ENCODE measurements around the gene FITM1. TPM values are rescaled to one million over a fixed set of nuclear protein-coding genes. Genes with fewer than 3 reads are reported as not detected.

Gene FITM1
- total and polyA plus RNA-seq, 2 experiments from 2014 or later: 0.53 TPM; not detected in 1

DNA sequence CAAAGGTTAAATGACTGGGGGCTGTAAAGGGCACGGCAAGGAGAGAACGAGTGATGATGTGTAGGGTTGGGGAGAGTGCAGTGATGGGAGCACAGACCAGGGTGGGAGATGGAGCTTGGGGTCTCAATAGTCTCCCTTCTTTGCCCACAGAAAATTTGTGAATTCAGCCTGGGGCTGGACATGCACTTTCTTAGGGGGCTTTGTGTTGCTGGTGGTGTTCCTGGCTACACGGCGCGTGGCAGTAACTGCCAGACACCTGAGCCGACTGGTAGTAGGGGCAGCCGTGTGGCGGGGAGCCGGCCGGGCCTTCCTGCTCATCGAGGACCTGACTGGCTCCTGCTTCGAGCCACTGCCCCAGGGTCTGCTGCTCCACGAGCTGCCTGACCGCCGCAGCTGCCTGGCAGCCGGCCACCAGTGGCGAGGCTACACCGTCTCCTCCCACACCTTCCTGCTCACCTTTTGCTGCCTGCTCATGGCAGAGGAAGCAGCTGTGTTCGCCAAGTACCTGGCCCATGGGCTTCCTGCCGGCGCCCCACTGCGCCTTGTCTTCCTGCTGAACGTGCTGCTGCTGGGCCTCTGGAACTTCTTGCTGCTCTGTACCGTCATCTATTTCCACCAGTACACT is 1.7 kb downstream of the FITM1 start:
- ATAC-seq (no peak), DNase-seq (ENCODE audit: low spot score) (no peak)
- Histone ChIP-seq H3K27ac (ENCODE audit: low read depth) (no peak overlapping the region), H3K27me3 (ENCODE audit: insufficient read depth) (no peaks in the 10 kb centered on the region), H3K36me3 (ENCODE audit: insufficient read depth) (no peaks in the 10 kb centered on the region), H3K9me2 (ENCODE audit: insufficient read depth) (no peaks in the 10 kb centered on the region), H2AFZ (no peak overlapping the region), H3K79me2 (replicated peaks; ENCODE audit: insufficient read depth) (no peaks in the 10 kb centered on the region), H3K4me3 (no peak overlapping the region), H3F3A (replicated peaks; ENCODE audit: low read depth) (peaks cover 15% of the 10 kb centered on the region), H3K4me2 (no peak overlapping the region), H3K4me1 (ENCODE audit: insufficient read depth) (peaks cover 16% of the 10 kb centered on the region), H4K20me1 (replicated peaks; ENCODE audit: insufficient read depth) (no peaks in the 10 kb centered on the region)
- no peak overlapping the region for H3K27ac Mint-ChIP-seq
- TF ChIP-seq JUNB (IDR thresholded peaks at IDR 0.05; ENCODE audit: unreplicated experiment) (no peak), ZNF331 (CRISPR knock-in tag; IDR thresholded peaks at IDR 0.05; ENCODE audit: low read depth) (no peak), EZH2phosphoT487 (IDR thresholded peaks at IDR 0.05; ENCODE audit: unreplicated experiment) (no peak), POLR2AphosphoS5 (IDR thresholded peaks at IDR 0.05; ENCODE audit: low read depth) (no peak), CTCF (conservative IDR thresholded peaks at IDR 0.05; ENCODE audit: low read depth in 2 of 2) (no peak), NANOG (IDR thresholded peaks at IDR 0.05; ENCODE audit: borderline replicate concordance) (no peak), EZH2 (IDR thresholded peaks at IDR 0.05; ENCODE audit: low read depth, unreplicated experiment) (no peak), STAT1 (IDR thresholded peaks at IDR 0.05; ENCODE audit: unreplicated experiment) (no peak), CREB1 (CRISPR knock-in tag; IDR thresholded peaks at IDR 0.05; ENCODE audit: low read depth) (no peak), ZNF114 (CRISPR knock-in tag; IDR thresholded peaks at IDR 0.05) (no peak)
- TF ChIP-seq, protein P1, sequence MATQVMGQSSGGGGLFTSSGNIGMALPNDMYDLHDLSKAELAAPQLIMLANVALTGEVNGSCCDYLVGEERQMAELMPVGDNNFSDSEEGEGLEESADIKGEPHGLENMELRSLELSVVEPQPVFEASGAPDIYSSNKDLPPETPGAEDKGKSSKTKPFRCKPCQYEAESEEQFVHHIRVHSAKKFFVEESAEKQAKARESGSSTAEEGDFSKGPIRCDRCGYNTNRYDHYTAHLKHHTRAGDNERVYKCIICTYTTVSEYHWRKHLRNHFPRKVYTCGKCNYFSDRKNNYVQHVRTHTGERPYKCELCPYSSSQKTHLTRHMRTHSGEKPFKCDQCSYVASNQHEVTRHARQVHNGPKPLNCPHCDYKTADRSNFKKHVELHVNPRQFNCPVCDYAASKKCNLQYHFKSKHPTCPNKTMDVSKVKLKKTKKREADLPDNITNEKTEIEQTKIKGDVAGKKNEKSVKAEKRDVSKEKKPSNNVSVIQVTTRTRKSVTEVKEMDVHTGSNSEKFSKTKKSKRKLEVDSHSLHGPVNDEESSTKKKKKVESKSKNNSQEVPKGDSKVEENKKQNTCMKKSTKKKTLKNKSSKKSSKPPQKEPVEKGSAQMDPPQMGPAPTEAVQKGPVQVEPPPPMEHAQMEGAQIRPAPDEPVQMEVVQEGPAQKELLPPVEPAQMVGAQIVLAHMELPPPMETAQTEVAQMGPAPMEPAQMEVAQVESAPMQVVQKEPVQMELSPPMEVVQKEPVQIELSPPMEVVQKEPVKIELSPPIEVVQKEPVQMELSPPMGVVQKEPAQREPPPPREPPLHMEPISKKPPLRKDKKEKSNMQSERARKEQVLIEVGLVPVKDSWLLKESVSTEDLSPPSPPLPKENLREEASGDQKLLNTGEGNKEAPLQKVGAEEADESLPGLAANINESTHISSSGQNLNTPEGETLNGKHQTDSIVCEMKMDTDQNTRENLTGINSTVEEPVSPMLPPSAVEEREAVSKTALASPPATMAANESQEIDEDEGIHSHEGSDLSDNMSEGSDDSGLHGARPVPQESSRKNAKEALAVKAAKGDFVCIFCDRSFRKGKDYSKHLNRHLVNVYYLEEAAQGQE (IDR thresholded peaks at IDR 0.05; ENCODE audit: unreplicated experiment): no peak
- TF ChIP-seq, protein P2, sequence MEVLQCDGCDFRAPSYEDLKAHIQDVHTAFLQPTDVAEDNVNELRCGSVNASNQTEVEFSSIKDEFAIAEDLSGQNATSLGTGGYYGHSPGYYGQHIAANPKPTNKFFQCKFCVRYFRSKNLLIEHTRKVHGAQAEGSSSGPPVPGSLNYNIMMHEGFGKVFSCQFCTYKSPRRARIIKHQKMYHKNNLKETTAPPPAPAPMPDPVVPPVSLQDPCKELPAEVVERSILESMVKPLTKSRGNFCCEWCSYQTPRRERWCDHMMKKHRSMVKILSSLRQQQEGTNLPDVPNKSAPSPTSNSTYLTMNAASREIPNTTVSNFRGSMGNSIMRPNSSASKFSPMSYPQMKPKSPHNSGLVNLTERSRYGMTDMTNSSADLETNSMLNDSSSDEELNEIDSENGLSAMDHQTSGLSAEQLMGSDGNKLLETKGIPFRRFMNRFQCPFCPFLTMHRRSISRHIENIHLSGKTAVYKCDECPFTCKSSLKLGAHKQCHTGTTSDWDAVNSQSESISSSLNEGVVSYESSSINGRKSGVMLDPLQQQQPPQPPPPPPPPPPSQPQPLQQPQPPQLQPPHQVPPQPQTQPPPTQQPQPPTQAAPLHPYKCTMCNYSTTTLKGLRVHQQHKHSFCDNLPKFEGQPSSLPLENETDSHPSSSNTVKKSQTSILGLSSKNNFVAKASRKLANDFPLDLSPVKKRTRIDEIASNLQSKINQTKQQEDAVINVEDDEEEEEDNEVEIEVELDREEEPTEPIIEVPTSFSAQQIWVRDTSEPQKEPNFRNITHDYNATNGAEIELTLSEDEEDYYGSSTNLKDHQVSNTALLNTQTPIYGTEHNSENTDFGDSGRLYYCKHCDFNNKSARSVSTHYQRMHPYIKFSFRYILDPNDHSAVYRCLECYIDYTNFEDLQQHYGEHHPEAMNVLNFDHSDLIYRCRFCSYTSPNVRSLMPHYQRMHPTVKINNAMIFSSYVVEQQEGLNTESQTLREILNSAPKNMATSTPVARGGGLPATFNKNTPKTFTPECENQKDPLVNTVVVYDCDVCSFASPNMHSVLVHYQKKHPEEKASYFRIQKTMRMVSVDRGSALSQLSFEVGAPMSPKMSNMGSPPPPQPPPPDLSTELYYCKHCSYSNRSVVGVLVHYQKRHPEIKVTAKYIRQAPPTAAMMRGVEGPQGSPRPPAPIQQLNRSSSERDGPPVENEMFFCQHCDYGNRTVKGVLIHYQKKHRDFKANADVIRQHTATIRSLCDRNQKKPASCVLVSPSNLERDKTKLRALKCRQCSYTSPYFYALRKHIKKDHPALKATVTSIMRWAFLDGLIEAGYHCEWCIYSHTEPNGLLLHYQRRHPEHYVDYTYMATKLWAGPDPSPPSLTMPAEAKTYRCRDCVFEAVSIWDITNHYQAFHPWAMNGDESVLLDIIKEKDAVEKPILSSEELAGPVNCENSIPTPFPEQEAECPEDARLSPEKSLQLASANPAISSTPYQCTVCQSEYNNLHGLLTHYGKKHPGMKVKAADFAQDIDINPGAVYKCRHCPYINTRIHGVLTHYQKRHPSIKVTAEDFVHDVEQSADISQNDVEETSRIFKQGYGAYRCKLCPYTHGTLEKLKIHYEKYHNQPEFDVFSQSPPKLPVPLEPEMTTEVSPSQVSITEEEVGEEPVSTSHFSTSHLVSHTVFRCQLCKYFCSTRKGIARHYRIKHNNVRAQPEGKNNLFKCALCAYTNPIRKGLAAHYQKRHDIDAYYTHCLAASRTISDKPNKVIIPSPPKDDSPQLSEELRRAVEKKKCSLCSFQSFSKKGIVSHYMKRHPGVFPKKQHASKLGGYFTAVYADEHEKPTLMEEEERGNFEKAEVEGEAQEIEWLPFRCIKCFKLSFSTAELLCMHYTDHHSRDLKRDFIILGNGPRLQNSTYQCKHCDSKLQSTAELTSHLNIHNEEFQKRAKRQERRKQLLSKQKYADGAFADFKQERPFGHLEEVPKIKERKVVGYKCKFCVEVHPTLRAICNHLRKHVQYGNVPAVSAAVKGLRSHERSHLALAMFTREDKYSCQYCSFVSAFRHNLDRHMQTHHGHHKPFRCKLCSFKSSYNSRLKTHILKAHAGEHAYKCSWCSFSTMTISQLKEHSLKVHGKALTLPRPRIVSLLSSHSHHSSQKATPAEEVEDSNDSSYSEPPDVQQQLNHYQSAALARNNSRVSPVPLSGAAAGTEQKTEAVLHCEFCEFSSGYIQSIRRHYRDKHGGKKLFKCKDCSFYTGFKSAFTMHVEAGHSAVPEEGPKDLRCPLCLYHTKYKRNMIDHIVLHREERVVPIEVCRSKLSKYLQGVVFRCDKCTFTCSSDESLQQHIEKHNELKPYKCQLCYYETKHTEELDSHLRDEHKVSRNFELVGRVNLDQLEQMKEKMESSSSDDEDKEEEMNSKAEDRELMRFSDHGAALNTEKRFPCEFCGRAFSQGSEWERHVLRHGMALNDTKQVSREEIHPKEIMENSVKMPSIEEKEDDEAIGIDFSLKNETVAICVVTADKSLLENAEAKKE (CRISPR knock-in tag; IDR thresholded peaks at IDR 0.05): no peak
- TF ChIP-seq, protein P3, sequence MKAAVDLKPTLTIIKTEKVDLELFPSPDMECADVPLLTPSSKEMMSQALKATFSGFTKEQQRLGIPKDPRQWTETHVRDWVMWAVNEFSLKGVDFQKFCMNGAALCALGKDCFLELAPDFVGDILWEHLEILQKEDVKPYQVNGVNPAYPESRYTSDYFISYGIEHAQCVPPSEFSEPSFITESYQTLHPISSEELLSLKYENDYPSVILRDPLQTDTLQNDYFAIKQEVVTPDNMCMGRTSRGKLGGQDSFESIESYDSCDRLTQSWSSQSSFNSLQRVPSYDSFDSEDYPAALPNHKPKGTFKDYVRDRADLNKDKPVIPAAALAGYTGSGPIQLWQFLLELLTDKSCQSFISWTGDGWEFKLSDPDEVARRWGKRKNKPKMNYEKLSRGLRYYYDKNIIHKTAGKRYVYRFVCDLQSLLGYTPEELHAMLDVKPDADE (IDR thresholded peaks at IDR 0.05): no peak
- H3K36me3 Mint-ChIP-seq (ENCODE audit: low read depth): peaks cover 2% of the 10 kb centered on the region; the same call in 2 of the 3 replicates
- H3K4me3 Mint-ChIP-seq: no peak overlapping the region; the same call in 2 of the 3 replicates
- H3K9me3 Mint-ChIP-seq: no peaks in the 10 kb centered on the region
- H3K27me3 Mint-ChIP-seq (ENCODE audit: insufficient read depth, low read depth, poor library complexity): peaks cover 12% of the 10 kb centered on the region
- H3K4me1 Mint-ChIP-seq: peaks cover 23% of the 10 kb centered on the region
